Measurements from ENCODE around the gene SSBP3. TPM values are rescaled to one million over a fixed set of nuclear protein-coding genes. Genes with fewer than 3 reads are reported as not detected.
"Not testable (repeated sequence)": the region's sequence is repeated elsewhere in the genome, so short reads cannot be mapped to it uniquely, and the experiment has no call there.

SSBP3 gene
- total RNA-seq, 2 donors from 2014 or later, result 40.3 to 56.3 TPM

DNA sequence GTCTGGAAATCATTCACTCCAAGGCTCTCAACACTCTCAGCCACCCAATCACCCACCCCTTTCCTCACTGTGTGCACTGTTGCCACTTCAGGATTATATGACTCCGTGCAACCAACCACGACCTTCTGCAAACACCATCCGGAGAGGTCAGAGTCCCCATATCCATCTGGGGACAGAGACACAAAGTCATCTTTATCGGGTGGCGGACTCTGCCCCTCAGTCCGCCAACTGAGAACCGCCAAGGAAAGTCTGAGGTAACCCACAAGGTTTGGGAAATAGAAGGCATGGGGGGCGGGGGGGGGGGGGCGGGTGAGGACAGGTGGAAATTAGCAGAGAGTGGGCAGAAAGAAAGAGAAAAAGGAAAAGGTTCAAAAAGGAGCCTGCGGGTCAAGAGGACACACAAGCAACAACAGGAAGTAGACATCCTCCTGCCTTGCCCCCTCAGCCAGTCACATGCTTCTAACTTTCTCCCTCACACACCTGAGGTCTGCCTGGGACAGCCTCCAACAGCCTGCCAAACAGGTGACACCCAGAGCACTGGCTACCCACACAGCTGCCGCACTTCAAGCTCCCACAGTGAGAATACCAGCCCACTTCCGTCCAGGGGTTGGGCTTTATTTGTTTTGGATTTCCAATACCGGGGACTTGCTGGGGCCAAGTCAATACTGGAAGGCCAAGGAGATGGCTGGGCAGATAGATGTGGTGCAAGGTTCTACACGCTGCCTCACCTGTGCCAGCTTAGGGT, 58.1 kb downstream of the SSBP3 start:
- Mint-ChIP-seq H3K4me1 (peaks cover 15% of the 10 kb centered on the region), H3K27ac (no peak overlapping the region), H3K36me3 (ENCODE audit: low read depth) (peaks cover 4% of the 10 kb centered on the region), H3K4me3 (no peak overlapping the region), H3K9me3 (no peaks in the 10 kb centered on the region), H3K27me3 (no peaks in the 10 kb centered on the region)
- ATAC-seq (replicated peaks), result no peak

DNA sequence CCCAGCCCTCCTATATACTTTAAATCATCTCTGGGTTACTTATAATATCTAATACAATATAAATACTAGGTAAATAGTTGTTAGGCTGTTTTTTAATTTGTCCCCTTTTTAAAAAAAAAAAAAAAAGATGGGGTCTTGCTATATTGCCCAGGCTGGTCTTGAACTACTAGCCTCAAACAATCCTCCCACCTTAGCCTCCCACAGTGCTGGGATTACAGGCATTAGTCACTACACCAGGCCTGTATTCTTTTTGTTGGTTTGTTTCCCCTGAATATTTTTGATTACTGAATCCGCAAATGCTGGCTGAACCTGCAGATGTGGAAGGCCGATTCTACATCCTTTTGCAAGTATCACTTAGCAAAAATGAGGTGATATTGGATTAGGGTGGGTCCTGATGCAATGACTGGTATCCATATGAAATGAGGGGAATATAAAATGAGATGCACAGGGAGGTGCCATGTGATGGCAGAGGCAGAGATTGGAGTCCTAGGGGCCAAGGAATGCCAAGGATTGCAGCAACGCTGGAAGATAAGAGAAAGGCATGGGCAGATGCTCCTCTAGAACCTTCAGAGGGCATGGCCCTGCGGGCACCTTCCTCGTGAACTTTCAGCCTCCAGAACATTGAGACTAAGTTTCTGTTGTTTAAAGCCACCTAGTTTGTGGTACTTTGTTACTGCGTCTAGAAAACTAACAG, 58.8 kb downstream of the SSBP3 start:
- Mint-ChIP-seq H3K36me3 (ENCODE audit: low read depth) (peaks cover 4% of the 10 kb centered on the region), H3K4me3 (no peak overlapping the region), H3K9me3 (no peaks in the 10 kb centered on the region), H3K27ac (no peak overlapping the region), H3K4me1 (peaks cover 15% of the 10 kb centered on the region), H3K27me3 (no peaks in the 10 kb centered on the region)
- no peak for ATAC-seq (replicated peaks)

DNA sequence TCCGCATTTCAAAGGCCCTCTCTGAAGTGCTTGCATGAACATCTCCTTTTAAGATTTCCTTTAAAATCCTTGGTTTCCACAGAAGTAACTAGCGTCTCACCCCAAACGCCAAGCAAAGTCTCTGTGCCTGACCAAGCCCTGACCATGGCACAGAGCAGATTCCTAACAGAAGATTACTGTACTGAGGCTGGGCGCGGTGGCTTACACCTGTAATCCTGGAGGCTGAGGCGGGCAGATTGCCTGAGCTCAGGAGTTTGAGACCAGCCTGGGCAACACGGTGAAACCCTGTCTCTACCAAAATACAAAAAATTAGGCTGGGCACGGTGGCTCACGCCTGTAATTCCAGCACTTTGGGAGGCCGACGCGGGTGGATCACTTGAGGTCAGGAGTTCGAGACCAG, 60.6 kb downstream of the SSBP3 start:
- not testable (repeated sequence) for H3K9me3 Mint-ChIP-seq; H3K27me3 Mint-ChIP-seq; H3K36me3 Mint-ChIP-seq (ENCODE audit: low read depth); ATAC-seq (replicated peaks); H3K4me3 Mint-ChIP-seq; H3K27ac Mint-ChIP-seq
- H3K4me1 Mint-ChIP-seq, result peaks cover 10% of the 10 kb centered on the region

DNA sequence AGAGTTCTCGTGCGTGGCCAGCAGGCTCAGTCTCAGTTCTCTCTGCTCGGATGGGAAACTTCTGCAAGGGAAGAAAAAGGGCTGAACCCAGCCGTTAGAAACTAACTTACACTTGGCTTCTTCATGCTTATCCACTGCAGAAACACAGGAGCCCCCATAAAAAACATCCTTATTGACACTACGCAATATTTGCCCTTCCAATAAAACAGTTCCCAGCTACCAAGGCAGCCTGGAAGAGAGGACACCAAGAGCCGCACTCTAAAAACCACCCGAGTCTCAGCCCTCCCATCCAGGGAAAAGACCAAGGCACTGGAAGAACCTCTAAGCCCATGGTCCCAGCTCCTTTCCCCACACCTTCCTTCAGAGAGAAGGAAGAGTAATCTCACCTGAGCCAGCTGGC, 61.1 kb downstream of the SSBP3 start:
- ATAC-seq (replicated peaks), result no peak
- Mint-ChIP-seq H3K27me3 (no peaks in the 10 kb centered on the region), H3K9me3 (no peaks in the 10 kb centered on the region), H3K4me1 (peaks cover 10% of the 10 kb centered on the region), H3K36me3 (ENCODE audit: low read depth) (peaks cover 4% of the 10 kb centered on the region), H3K27ac (no peak overlapping the region), H3K4me3 (no peak overlapping the region)

DNA sequence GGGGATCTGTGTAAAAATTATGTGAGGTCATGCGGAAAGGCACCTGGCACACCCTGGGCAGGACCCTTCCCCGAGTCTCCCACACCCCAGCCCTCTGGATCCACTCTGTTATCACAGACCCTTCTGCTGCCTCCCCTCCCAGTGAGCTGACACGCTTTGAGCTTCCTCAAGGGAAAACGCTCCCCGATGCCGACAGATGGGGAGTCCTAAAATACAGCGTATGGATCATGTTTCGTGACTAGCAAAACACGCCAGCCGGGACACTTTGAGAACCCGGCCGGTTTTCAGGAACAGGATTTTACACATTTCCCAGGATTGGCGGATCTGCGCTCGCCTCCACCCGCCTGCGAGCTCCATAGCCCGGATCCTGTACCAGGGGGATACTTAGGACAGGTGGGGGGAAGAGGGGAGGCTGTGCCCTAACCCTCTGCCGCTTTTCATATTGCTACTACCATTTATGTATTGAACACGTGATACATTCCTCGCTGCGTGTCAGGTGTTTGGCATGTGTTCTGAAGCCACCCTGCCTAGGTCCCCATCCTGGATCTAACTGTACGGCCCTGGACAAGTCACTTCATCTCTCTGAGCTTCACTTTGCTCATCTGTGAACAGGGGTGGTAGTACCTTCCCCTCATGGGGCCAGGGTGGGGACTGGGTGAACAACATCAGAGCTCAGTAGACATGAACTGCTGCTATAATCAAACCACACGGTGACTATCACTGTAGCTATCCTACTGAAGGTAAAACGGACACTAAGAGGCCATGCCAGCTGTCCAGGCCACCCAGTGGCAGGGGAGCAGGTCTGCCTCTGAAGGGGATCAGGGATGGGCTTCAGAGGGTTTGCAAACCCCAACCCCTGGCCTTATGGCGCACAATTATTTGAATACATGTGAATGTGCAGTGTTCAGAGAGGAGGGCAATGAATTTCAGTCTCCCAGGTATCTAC, 63.2 kb downstream of the SSBP3 start:
- Mint-ChIP-seq H3K4me1 (peaks cover 15% of the 10 kb centered on the region), H3K36me3 (ENCODE audit: low read depth) (no peaks in the 10 kb centered on the region), H3K27me3 (no peaks in the 10 kb centered on the region), H3K4me3 (no peak overlapping the region), H3K9me3 (no peaks in the 10 kb centered on the region), H3K27ac (no peak overlapping the region)
- ATAC-seq (replicated peaks), result no peak

DNA sequence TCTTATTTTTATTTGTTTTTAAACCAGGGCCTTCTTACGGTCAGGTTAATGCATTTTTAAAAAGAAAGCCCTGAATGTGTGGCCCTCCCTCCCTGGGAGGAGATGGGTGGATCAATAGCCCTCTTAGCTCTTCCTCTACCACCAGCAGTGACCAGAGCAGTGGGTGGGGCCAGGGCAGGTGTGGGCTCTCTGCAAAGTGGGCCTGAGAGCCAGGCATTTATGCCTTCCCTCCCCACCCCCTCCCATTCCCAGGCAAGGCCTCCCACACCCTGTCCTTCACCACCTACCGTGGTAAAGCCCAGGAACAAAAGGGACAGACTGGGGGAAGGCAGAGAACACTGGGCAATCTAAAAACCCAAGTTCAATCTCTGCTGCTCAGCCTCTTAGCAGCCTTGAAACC, 63.9 kb downstream of the SSBP3 start:
- Mint-ChIP-seq H3K9me3 (no peaks in the 10 kb centered on the region), H3K36me3 (ENCODE audit: low read depth) (no peaks in the 10 kb centered on the region), H3K27me3 (no peaks in the 10 kb centered on the region), H3K4me1 (peaks cover 12% of the 10 kb centered on the region), H3K4me3 (no peak overlapping the region), H3K27ac (no peak overlapping the region)
- ATAC-seq (replicated peaks), result no peak

DNA sequence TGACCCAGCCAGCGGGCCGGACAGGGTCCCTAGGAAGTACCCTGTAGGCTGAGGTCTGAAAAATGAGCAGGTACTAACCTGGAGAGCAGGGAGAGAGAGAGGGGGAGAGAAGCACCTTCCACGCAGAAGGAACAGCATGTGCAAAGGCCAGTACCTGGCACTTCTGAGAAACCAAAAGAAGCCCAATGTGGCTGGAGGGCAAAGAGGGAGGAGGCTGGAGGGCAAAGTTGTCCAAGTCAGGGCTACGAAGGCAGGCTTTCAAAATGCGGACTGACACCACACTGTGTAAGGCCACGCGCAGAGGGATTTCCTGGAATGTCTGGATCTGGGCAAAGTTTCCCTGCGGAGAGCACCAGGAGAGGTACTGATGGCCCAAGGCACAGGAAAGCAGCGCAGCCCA, 64.4 kb downstream of the SSBP3 start:
- no peaks in the 10 kb centered on the region for H3K27me3 Mint-ChIP-seq
- no peak overlapping the region for H3K4me3 Mint-ChIP-seq
- no peak for ATAC-seq (replicated peaks)
- H3K9me3 Mint-ChIP-seq, result no peaks in the 10 kb centered on the region
- peaks cover 12% of the 10 kb centered on the region for H3K4me1 Mint-ChIP-seq
- peak overlapping the region; percentile 56 for H3K27ac Mint-ChIP-seq
- H3K36me3 Mint-ChIP-seq (ENCODE audit: low read depth), result no peaks in the 10 kb centered on the region

DNA sequence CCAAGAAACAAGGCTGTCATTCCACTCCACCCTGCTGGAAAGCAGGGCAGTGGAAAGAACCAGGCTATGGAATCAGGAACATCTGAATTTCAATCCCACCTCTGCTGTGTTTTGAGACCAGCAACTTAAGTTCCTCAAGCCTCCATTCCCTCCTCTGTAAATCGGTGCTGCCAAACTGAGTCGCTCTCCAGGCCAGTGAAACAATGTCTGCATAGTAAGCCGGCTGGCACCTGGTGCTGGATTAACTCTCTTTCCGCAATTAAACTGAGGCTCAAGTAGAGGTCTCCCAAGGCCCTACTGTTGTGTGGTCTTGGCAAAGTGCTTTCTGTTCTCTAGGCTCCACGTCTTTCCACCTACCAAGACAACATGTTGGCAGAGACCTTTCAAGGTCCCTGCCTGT, 65.3 kb downstream of the SSBP3 start:
- ATAC-seq (replicated peaks), result no peak
- Mint-ChIP-seq H3K4me1 (peaks cover 12% of the 10 kb centered on the region), H3K4me3 (no peak overlapping the region), H3K9me3 (no peaks in the 10 kb centered on the region), H3K27ac (peak overlapping the region; percentile 52), H3K27me3 (no peaks in the 10 kb centered on the region), H3K36me3 (ENCODE audit: low read depth) (no peaks in the 10 kb centered on the region)

DNA sequence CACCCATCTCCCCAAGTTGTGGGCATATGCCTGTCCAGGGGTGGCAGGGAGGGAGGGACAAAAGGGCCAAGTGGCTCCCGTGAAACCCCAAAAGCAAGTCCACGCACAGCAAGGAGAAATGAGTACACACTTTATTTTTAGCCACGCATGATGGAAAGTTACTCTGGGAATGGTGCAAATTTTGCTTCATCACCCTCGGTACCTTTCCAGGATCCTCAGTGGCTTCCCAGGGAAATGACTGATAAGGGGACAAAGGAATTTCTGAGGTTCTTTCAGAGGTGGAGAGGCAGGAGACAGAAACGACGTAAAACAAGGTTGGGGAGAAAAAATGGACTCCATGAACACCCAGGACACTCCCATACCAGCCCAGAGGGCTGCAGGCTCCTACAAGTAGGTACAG, 65.8 kb downstream of the SSBP3 start:
- no peaks in the 10 kb centered on the region for H3K27me3 Mint-ChIP-seq
- peak overlapping the region; percentile 52 for H3K27ac Mint-ChIP-seq
- ATAC-seq (replicated peaks), result no peak
- H3K36me3 Mint-ChIP-seq (ENCODE audit: low read depth), result no peaks in the 10 kb centered on the region
- H3K4me3 Mint-ChIP-seq, result no peak overlapping the region
- peaks cover 12% of the 10 kb centered on the region for H3K4me1 Mint-ChIP-seq
- no peaks in the 10 kb centered on the region for H3K9me3 Mint-ChIP-seq

DNA sequence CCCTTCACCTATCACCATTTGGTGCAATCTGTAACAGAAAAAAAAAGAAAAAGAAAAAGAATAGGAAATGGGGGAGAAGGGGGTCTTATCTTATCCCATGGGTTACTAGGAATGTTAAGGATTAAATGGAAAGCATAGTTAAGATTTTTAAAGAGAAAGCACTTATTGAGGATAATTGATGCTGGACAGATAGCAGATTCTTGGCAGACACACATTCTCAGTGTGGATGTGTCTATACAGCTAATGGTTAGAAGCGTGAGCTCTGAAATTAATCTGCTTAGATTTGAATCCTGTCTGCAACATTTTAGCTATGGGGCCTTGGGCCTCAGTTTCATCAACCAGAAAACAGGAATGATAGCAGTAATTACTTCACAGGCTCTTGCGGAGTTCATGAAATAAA, 67.1 kb downstream of the SSBP3 start:
- ATAC-seq (replicated peaks), result no peak
- H3K4me1 Mint-ChIP-seq, result peaks cover 12% of the 10 kb centered on the region
- no peak overlapping the region for H3K4me3 Mint-ChIP-seq
- no peaks in the 10 kb centered on the region for H3K27me3 Mint-ChIP-seq
- peak overlapping the region; percentile 41 for H3K27ac Mint-ChIP-seq
- H3K36me3 Mint-ChIP-seq (ENCODE audit: low read depth), result no peaks in the 10 kb centered on the region
- H3K9me3 Mint-ChIP-seq, result no peaks in the 10 kb centered on the region

DNA sequence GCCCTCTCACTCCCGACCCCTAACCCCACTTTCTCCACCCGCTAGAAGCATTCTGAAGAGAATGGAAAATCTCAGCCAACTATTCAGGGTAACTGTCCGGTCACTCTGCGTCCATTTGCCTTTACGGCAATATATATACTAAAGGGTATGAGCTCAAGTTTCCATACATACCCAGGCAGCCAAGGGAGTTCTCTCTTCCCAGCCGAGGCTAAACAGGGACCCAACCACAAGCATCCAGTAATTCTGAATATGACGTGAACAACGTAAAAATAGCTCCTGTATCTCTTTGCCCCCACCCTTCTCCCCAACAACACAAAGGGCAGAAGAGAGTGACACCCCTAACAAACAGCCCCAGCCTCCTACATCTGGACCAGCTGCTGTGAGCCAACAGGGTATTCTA, 67.7 kb downstream of the SSBP3 start:
- ATAC-seq (replicated peaks), result no peak
- H3K4me3 Mint-ChIP-seq, result no peak overlapping the region
- peak overlapping the region; percentile 41 for H3K27ac Mint-ChIP-seq
- no peaks in the 10 kb centered on the region for H3K27me3 Mint-ChIP-seq
- H3K9me3 Mint-ChIP-seq, result no peaks in the 10 kb centered on the region
- H3K36me3 Mint-ChIP-seq (ENCODE audit: low read depth), result no peaks in the 10 kb centered on the region
- H3K4me1 Mint-ChIP-seq, result peaks cover 8% of the 10 kb centered on the region

DNA sequence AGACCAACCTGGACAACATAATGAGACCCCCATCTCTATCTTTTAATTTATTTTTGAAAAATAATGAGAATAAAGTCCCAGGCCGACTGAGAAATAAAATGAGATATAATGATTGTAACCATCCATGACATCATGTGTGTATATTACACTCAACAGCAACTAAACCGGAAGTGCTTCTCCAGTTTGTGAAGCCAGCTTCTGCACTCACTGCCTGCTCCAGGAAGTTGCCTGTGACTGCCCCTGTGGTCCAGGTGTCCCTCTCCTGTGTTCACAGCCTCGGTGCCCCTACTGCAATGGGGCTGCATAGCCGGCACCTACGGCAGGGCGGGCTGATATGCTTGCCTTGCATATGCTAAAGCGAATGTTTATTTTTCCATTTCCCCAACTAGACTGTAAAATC, 68.3 kb downstream of the SSBP3 start:
- Mint-ChIP-seq H3K27ac (no peak overlapping the region), H3K36me3 (ENCODE audit: low read depth) (no peaks in the 10 kb centered on the region), H3K9me3 (no peaks in the 10 kb centered on the region), H3K4me3 (no peak overlapping the region), H3K27me3 (no peaks in the 10 kb centered on the region), H3K4me1 (peaks cover 11% of the 10 kb centered on the region)
- ATAC-seq (replicated peaks), result no peak

DNA sequence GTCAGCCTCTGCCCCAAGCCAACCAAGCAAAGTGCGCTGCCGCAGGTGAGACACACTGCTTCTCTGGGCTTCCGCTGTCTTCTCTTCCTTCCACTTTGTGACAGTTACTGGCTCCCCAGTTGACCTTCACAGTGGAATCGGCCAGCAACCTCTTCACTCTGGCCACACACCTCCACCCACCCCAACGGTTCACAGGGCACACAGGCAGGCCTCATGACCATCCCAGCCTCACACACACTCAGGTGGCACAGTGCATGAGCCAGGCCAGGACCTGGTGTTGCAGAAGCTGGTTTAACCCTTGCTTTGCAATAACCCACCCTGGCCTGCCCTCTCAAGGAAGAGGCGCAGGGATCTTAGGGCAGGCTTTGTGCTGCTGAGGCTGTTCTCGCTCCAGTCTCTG, 69.2 kb downstream of the SSBP3 start:
- peaks cover 13% of the 10 kb centered on the region for H3K4me1 Mint-ChIP-seq
- H3K9me3 Mint-ChIP-seq, result no peaks in the 10 kb centered on the region
- H3K27me3 Mint-ChIP-seq, result no peaks in the 10 kb centered on the region
- ATAC-seq (replicated peaks), result no peak
- H3K36me3 Mint-ChIP-seq (ENCODE audit: low read depth), result no peaks in the 10 kb centered on the region
- no peak overlapping the region for H3K27ac Mint-ChIP-seq
- H3K4me3 Mint-ChIP-seq, result no peak overlapping the region

DNA sequence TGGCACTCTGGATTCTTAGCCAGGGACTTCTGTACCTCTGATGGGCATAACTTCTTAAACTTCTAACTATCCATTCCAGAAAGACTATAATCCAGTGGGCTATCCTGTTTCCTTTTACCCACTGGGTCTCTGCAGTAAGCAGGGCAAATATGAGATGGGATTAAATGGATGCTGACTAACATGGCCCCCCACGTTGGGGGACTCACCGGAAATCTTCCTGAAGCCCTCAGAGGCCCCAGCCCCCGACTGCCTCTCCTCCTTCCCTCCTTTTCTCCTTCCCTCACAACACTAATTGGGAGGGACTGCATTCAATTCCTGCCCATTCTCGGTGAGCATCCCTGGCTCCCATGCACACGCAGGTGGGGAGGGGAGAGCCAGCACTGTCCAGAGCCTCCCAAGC, 70.1 kb downstream of the SSBP3 start:
- H3K9me3 Mint-ChIP-seq, result no peaks in the 10 kb centered on the region
- H3K4me1 Mint-ChIP-seq, result peaks cover 21% of the 10 kb centered on the region
- H3K27ac Mint-ChIP-seq, result no peak overlapping the region
- no peak overlapping the region for H3K4me3 Mint-ChIP-seq
- H3K27me3 Mint-ChIP-seq, result no peaks in the 10 kb centered on the region
- H3K36me3 Mint-ChIP-seq (ENCODE audit: low read depth), result no peaks in the 10 kb centered on the region
- ATAC-seq (replicated peaks), result no peak

DNA sequence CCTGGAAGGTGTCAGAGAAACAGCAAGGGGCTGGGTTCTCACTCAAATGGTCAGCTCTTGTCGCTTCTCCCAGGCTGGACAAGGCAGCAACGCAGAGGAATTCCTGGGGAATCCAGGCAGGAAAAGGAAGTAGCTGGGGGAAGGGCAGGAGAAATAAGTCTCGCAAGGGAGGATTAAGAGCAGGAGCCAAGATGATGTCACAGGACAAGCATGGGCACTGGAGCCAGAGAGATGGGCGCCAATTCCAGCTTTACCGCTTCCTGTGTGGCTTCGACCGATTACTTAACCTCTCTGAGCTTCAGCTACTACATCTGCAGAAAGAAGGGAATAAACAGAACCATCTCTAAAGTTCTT, 70.5 kb downstream of the SSBP3 start:
- H3K4me3 Mint-ChIP-seq, result no peak overlapping the region
- ATAC-seq (replicated peaks), result no peak
- H3K4me1 Mint-ChIP-seq, result peaks cover 23% of the 10 kb centered on the region
- H3K9me3 Mint-ChIP-seq, result no peaks in the 10 kb centered on the region
- no peaks in the 10 kb centered on the region for H3K36me3 Mint-ChIP-seq (ENCODE audit: low read depth)
- no peaks in the 10 kb centered on the region for H3K27me3 Mint-ChIP-seq
- H3K27ac Mint-ChIP-seq, result no peak overlapping the region

Data from activated T-helper 17 cell treated with anti-CD3 and anti-CD28 coated beads, Interleukin-2, amount 50 U/mL, for 72 hours (primary cell).